ENCODE data around the gene VCL.

GRCh38 chr10:74150204-74150989 is 152.5 kb downstream of the VCL start, which contains the start of gene AP3M1:
- TF ChIP-seq POLR2A (IDR thresholded peaks at IDR 0.05; ENCODE audit: extremely low read depth, insufficient read length) (no peak), CTCF (IDR thresholded peaks at IDR 0.05; ENCODE audit: low read depth, low read length) (no peak), MAX (IDR thresholded peaks at IDR 0.05; ENCODE audit: low read depth, low read length) (peak; percentile 15), MYC (IDR thresholded peaks at IDR 0.05; ENCODE audit: low read depth, low read length) (peak; percentile 47)
